Tibial artery (tissue), 4 donors: ENCODE measurements around the gene SUGCT.

Experiments
- DNase-seq, 2 donors: peaks; one replicate each; pipeline ENCODE4 v3.0.0-alpha.2; 2019
- H3K27ac ChIP-seq, 2 donors: fragments of 200-600 bp; sonication (generic) in 1 of 2; 1 replicate in 1 of 2; 2 replicates in 1 of 2; pipeline ENCODE4 v1.5.1; 2018 to 2019; ENCODE audit warnings: mild to moderate bottlenecking in 1 of 2
- H3K27me3 ChIP-seq, 2 donors: fragments of 200-600 bp; sonication (generic) in 1 of 2; one replicate each; pipeline versions ENCODE4 v1.5.1 to v1.6.0; 2016 to 2019
- H3K36me3 ChIP-seq, 3 donors: fragments of 200-600 bp; sonication (generic) in 2 of 3; one replicate each; pipeline ENCODE4 v1.5.1; 2016 to 2019; ENCODE audit warnings: mild to moderate bottlenecking in 2 of 3
- H3K4me1 ChIP-seq, 4 donors: fragments of 200-600 bp; sonication (generic) in 2 of 4; 1 replicate in 3 of 4; 2 replicates in 1 of 4; pipeline ENCODE4 v1.5.1; 2016 to 2019
- H3K4me3 ChIP-seq, 2 donors: fragments of 200-600 bp; sonication (generic) in 1 of 2; 1 replicate in 1 of 2; 2 replicates in 1 of 2; pipeline ENCODE4 v1.5.1; 2018 to 2019; ENCODE audit warnings: mild to moderate bottlenecking in 2 of 2
- H3K9me3 ChIP-seq, 3 donors: fragments of 200-600 bp; sonication (generic) in 1 of 3; one replicate each; pipeline ENCODE4 v1.5.1; 2016 to 2019
- CTCF ChIP-seq, 2 experiments: fragments of 200-600 bp in 1 of 2; fragments of 450-650 bp in 1 of 2; IDR thresholded peaks; one replicate each; pipeline ENCODE4 v1.5.1; 2017 to 2019; ENCODE audit warnings: antibody characterized with exemption in 2 of 2, mild to moderate bottlenecking in 1 of 2, moderate library complexity in 1 of 2
- intact Hi-C: fragments of 100-400 bp; cut with DNase I; formaldehyde crosslinking; loops from one replicate; pipeline ENCODE4 v1.15.0; 2023; ENCODE audit warnings: low total_unique reads

Gene SUGCT

GRCh38 chr7:40890088-40890692 lies 755.4 kb downstream of the SUGCT start:
- Histone ChIP-seq H3K4me1 (peaks cover 0 to 9% (median 2%) of the 10 kb centered on the region in 4 donors), H3K27me3 (no peaks in the 10 kb centered on the region), H3K9me3 (peaks cover 0 to 7% (median 0%) of the 10 kb centered on the region in 3 donors), H3K36me3 (no peaks in the 10 kb centered on the region), H3K27ac (no peak overlapping the region), H3K4me3 (no peak overlapping the region)
- no peak for DNase-seq
- no peak for TF ChIP-seq CTCF (IDR thresholded peaks at IDR 0.05)
- intact Hi-C loops, result no loop called here

DNA sequence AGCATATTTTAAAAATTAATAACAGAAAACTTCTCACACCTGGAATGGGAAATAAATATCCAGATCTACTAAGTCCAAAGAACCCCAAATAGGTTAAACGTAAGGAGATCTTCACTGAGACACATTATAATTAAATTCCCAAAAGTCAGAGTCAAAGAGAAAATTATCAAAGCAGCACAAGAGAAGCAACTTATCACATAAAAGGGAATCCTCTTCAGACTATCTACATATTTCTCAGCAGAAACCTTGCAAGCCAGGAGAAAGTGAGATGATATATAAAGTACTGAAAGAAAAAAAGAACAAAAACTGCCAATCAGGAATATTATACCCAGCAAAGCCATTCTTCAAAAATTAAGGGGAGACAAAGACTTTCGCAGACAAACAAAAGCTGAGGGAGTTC lies 756.4 kb downstream of the SUGCT start:
- no peak overlapping the region for H3K27ac ChIP-seq
- peaks cover 0 to 7% (median 0%) of the 10 kb centered on the region in 3 donors for H3K9me3 ChIP-seq
- H3K36me3 ChIP-seq, result no peaks in the 10 kb centered on the region
- intact Hi-C loops, result no loop called here
- peaks cover 0 to 9% (median 2%) of the 10 kb centered on the region in 4 donors for H3K4me1 ChIP-seq
- no peaks in the 10 kb centered on the region for H3K27me3 ChIP-seq
- no peak for DNase-seq
- no peak overlapping the region for H3K4me3 ChIP-seq
- no peak for TF ChIP-seq CTCF (IDR thresholded peaks at IDR 0.05)

- no peak for TF ChIP-seq CTCF (IDR thresholded peaks at IDR 0.05)
- H3K27ac ChIP-seq, result peak overlapping the region; percentile 61 to 72
- no peak for DNase-seq
- H3K36me3 ChIP-seq, result no peaks in the 10 kb centered on the region
- intact Hi-C loops, result no loop called here
- peaks cover 0 to 21% (median 0%) of the 10 kb centered on the region in 4 donors for H3K4me1 ChIP-seq
- no peaks in the 10 kb centered on the region for H3K27me3 ChIP-seq
- H3K9me3 ChIP-seq, result peaks cover 0 to 6% (median 0%) of the 10 kb centered on the region in 3 donors
- peak overlapping the region in 1 of 2 donors; percentile 14 for H3K4me3 ChIP-seq
Observed at GRCh38 chr7:40899151-40899550, 764.3 kb downstream of the SUGCT start.

- intact Hi-C loops, result loop anchor here (10.0 kb wide), 1 partner anchor 55 kb away; no protein-coding TSS in a partner anchor
- H3K27ac ChIP-seq, result peak overlapping the region; percentile 61 to 72
Observed at GRCh38 chr7:40899636-40900507, 765.1 kb downstream of the SUGCT start.

DNA sequence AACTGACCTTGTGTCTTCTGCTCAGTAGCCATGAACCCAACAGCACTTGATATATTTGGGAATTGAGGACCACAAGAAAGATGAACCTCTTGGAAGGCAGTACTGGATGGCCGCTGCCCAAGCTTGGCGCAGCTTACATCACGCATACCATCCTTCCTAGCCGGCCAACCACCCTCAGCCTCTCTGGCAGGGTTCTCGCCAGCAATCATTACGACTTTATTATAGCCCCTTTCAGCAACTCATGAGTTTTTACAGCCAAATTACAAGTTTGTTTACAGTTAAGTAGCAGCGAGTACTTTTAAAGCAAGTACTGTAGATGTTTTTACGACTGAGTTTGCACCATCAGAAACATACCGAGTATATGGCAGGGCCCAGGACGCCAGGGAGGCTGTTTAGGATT lies 769.1 kb downstream of the SUGCT start:
- peaks cover 0 to 17% (median 0%) of the 10 kb centered on the region in 4 donors for H3K4me1 ChIP-seq
- TF ChIP-seq CTCF (IDR thresholded peaks at IDR 0.05), result no peak
- DNase-seq, result no peak
- no peak overlapping the region for H3K27ac ChIP-seq
- no peaks in the 10 kb centered on the region for H3K27me3 ChIP-seq
- no peaks in the 10 kb centered on the region for H3K36me3 ChIP-seq
- intact Hi-C loops, result loop anchor here (10.0 kb wide), 1 partner anchor 59 kb away; no protein-coding TSS in a partner anchor
- H3K4me3 ChIP-seq, result no peak overlapping the region
- H3K9me3 ChIP-seq, result no peaks in the 10 kb centered on the region

More at GRCh38 chr7:40899636-40900507, 765.1 kb downstream of the SUGCT start:
- H3K36me3 ChIP-seq, result no peaks in the 10 kb centered on the region
- H3K4me1 ChIP-seq, result peaks cover 0 to 21% (median 0%) of the 10 kb centered on the region in 4 donors
- TF ChIP-seq CTCF (IDR thresholded peaks at IDR 0.05), result no peak
- H3K4me3 ChIP-seq, result peak overlapping the region; percentile 13 to 14
- H3K9me3 ChIP-seq, result peaks cover 0 to 6% (median 0%) of the 10 kb centered on the region in 3 donors
- H3K27me3 ChIP-seq, result no peaks in the 10 kb centered on the region
- DNase-seq, result no peak
